ENCODE data around the gene CLEC4G.

The CLEC4G gene

DNA sequence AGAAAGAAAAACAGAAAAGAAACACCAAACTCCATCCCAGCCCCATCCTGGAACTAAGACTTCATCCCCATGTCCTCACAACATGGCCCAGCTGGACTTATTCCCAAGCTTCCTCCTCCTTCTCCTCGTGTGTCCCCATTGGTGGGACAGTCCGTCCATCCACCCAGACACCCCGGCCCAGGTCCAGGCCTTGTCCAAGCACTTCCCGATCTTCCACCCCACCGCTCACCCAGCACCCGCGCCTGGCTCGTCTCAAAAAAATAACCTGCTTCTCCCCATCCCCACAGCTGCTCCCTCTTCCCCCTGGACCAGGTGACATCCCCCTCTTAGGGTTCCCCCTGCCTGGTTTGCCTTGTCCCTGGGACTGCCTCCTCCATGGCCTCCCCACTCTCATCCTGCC lies 28.6 kb downstream of the CLEC4G start:
- no peak for DNase-seq (ENCODE audit: low spot score)
- H3K4me3 ChIP-seq = no peak overlapping the region
- H3K27ac ChIP-seq = no peak overlapping the region
- TF ChIP-seq, protein P1, sequence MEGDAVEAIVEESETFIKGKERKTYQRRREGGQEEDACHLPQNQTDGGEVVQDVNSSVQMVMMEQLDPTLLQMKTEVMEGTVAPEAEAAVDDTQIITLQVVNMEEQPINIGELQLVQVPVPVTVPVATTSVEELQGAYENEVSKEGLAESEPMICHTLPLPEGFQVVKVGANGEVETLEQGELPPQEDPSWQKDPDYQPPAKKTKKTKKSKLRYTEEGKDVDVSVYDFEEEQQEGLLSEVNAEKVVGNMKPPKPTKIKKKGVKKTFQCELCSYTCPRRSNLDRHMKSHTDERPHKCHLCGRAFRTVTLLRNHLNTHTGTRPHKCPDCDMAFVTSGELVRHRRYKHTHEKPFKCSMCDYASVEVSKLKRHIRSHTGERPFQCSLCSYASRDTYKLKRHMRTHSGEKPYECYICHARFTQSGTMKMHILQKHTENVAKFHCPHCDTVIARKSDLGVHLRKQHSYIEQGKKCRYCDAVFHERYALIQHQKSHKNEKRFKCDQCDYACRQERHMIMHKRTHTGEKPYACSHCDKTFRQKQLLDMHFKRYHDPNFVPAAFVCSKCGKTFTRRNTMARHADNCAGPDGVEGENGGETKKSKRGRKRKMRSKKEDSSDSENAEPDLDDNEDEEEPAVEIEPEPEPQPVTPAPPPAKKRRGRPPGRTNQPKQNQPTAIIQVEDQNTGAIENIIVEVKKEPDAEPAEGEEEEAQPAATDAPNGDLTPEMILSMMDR (IDR thresholded peaks at IDR 0.05) = no peak

DNA sequence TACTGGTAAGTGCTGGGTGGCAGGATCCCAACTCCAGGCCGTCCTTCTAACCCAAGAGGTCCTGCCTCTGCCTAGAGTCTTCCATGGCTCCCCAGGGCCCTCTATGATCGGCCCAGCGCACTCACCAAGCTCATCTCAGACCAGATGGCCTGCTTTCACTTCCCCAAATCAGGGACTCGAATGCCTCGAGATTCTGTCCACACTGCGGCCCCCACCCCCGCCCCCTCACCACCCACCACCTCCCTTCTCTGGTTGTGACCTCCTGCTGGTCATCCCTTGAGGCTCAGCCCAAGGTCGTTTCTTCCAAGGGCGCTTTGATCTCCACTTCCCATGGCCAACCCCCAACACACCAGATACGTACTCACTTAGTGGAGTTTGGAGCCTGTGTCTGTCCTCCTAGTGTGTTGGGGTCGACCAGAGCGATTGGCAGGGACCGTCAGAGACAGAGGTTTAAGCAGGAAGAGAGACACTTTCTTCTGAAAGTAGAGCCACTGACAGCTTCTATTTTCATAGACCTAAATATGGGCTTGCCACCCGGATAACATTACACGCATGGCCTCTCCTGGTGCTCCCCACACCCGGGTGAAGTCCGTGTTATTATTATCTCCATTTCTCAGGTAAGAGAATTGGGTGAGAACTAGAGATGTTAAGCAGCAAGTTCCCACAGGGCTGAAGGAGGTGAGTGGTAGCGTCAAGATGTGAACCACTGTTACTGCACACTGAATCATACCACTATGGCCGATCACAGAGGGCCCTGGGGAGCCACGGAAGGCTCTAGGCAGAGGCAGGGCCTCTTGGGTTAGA lies 30.1 kb downstream of the CLEC4G start, which contains the start of gene FCER2:
Gene FCER2 (minus strand): TSS at position 478 of the 804 bp plus-strand sequence. CDS start 2,371 bp downstream, outside the sequence.
- DNase-seq (ENCODE audit: low spot score) = no peak
- TF ChIP-seq, protein P1 (IDR thresholded peaks at IDR 0.05) = no peak
- no peak within 1 kb of the TSS for H3K4me3 ChIP-seq
- no peak within 1 kb of the TSS for H3K27ac ChIP-seq

DNA sequence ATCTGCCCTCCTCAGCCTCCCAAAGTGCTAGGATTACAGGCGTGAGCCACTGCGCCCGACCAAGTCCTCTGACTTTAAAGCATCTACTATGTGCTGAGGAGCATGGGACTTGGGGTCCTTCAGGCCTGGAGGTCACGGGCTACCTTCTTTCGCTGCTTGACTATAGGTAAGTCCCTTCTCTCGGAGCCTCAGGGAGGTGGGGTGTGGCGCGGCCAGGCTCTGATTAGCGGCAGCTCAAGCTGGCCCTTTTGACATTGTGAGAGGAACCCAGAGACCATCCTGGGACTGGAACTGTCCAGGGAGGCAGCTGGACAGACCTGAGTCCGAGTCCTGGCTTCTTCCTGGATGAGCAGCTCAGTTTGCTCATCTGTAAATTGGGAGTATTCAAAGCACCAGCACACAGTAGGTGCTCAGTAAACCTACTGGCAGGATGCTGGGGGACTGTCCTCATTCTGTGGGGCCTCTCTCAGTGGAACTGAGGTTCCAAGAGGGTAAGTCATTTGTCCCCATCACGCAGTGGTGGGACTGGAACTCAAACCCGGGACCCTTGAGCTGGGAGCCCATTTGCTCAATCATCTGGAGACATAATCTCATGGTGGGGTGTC lies 30.8 kb downstream of the CLEC4G start:
- Histone ChIP-seq H3K27ac (no peak overlapping the region), H3K4me3 (no peak overlapping the region)
- TF ChIP-seq, protein P1 (IDR thresholded peaks at IDR 0.05) = no peak
- DNase-seq (ENCODE audit: low spot score) = no peak

DNA sequence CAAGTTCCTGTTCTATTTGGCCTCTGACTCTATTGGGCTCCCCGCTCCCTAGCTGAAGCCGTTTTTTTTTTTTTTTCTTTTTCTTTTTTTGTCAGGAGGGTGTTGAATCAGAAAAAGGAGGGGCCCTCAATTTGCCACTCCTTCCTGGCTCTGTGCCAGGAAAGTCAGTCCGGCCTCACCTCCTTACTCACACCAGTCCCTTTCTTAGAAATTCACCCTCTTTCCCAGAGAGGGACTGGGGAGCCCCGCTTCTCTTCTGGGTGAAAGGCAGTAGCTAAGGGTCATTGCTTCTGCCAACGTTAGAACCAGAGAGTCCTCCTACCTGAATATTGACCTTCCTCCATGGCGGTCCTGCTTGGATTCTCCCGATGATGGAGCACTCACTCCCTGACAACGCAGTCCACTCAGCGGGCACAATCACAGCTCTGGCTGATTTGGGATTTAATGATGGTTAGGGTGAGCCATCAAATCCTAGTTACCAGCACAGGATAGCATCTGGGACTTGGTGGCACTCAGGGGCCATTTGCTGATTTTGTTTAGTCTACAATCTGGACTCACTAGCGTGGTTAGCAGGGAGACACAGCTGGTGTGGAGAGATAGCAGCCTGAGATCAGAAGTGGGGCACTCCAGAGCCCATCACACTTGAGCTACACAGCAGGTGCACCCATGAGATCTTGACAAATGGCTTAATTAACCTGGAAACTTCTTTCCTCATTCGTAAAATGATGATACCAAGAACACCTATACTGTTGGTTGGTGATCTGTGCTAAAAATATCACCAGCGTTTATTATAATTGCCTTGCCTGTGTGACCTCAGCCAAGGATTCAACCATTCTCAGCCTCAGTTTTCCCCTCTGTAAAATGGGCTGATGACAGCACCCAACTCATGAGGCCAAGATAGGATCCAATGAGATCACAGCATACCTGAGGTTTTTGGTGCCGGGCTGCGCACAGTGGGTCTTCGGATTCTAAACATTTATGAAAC lies 32.2 kb downstream of the CLEC4G start:
- TF ChIP-seq, protein P1 (IDR thresholded peaks at IDR 0.05) = no peak
- Histone ChIP-seq H3K27ac (no peak overlapping the region), H3K4me3 (no peak overlapping the region)
- no peak for DNase-seq (ENCODE audit: low spot score)

DNA sequence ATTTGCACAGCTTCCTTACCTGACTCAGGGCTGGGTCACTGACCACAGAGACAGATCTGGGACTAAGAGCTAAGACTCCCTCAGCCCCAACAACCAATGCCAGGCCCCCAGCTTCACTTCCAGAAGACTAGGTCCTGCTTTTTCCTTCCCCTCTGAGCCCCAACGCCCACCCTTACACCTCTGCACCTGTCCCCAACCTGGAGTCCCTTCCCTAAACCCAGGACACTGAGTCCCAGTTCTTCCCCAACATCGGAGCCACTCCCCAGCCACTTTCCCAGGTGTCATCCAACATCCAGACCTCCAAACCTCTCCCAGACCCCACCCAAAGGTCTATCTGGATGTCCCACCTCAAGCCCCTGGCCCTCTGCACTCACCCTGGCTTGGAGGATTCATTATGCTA lies 32.9 kb downstream of the CLEC4G start:
- no peak overlapping the region for H3K27ac ChIP-seq
- DNase-seq (ENCODE audit: low spot score) = no peak
- H3K4me3 ChIP-seq = no peak overlapping the region
- TF ChIP-seq, protein P1 (IDR thresholded peaks at IDR 0.05) = no peak

DNA sequence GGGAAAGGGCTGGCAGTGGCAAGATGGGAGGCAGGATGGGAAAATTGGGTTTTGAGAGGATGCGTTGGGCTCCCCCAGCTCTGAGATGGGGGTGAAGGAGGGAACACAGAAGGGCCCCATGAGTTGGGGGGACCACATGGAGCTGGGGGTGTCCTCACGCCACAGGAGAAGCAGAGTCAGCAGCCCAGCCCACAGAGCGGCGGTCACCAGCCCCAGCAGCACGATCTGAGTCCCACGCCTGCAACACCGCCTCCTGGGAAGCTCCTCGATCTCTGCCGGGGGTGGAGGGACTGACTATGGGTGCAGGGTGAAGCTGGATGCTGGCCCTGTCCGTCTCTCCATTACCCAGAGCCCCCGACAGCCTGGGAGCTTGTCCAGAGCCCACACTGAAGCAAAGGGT lies 33.3 kb downstream of the CLEC4G start:
- Histone ChIP-seq H3K4me3 (no peak overlapping the region), H3K27ac (no peak overlapping the region)
- DNase-seq (ENCODE audit: low spot score) = no peak
- TF ChIP-seq, protein P1 (IDR thresholded peaks at IDR 0.05) = no peak

All from coronary artery (tissue), 2 donors.